T-cell (primary cell): ENCODE results near the gene MIR17HG. TPM values are rescaled to one million over a fixed set of nuclear protein-coding genes. Genes with fewer than 3 reads are reported as not detected.

Source experiments
- ATAC-seq, 4 experiments: fragments of 200-7000 bp in 3 of 4; fragments of 150-1000 bp in 1 of 4; cut with Tn5 transposase; replicated peaks in 1 of 4; 1 replicate in 3 of 4; 2 replicates in 1 of 4; pipeline ENCODE4 v1.10.0; 2021; ENCODE audit warnings: moderate library complexity in 3 of 4, mild to moderate bottlenecking in 2 of 4, moderate number of reproducible peaks in 1 of 4
- CTCF ChIA-PET, 2 donors: fragments of 300-600 bp; sonication (Branson Sonifier 250); formaldehyde crosslinking; loops; one replicate each; lab custom pipeline; 2022; ENCODE audit warnings: antibody characterized with exemption in 2 of 2; lab: Charles Lee
- POLR2A ChIA-PET, 2 donors: fragments of 300-600 bp; sonication (Branson Sonifier 250); formaldehyde crosslinking; loops; one replicate each; lab custom pipeline; 2022; ENCODE audit warnings: antibody characterized with exemption in 2 of 2; lab: Charles Lee
- DNase-seq, 35 experiments: peaks; one replicate each; pipeline versions ENCODE4 v3.0.0 to v3.0.0-alpha.2; 2013 to 2023
- H3K27ac ChIP-seq: one replicate; pipeline ENCODE4 v1.5.1; 2013; ENCODE audit warnings: low read length
- H3K27me3 ChIP-seq, 2 experiments: replicated peaks in 1 of 2; 1 replicate in 1 of 2; 2 replicates in 1 of 2; pipeline versions ENCODE4 v1.6.1 to v1.7.0; 2013; ENCODE audit warnings: low read length in 1 of 2, mixed read lengths in 1 of 2; ENCODE audit not compliant: control insufficient read depth in 2 of 2, insufficient read depth in 2 of 2; ENCODE audit errors: extremely low read depth in 1 of 2
- H3K36me3 ChIP-seq, 2 donors: 1 replicate in 1 of 2; 2 replicates in 1 of 2; pipeline versions ENCODE4 v1.6.1 to v1.7.0; 2013; ENCODE audit warnings: low read length in 1 of 2; ENCODE audit not compliant: control insufficient read depth in 2 of 2, insufficient read depth in 1 of 2; ENCODE audit errors: extremely low read depth in 1 of 2
- H3K4me1 ChIP-seq, 2 experiments: 1 replicate in 1 of 2; 2 replicates in 1 of 2; pipeline versions ENCODE4 v1.6.1 to v1.7.0; 2013; ENCODE audit warnings: low read length in 2 of 2, mixed read lengths in 1 of 2; ENCODE audit not compliant: insufficient read depth in 2 of 2, control insufficient read depth in 1 of 2; ENCODE audit errors: extremely low read depth in 1 of 2
- H3K4me3 ChIP-seq, 2 donors: 1 replicate in 1 of 2; 2 replicates in 1 of 2; pipeline versions ENCODE4 v1.5.1 to v1.7.0; 2013; ENCODE audit warnings: mild to moderate bottlenecking in 2 of 2, low read length in 1 of 2, moderate library complexity in 1 of 2; ENCODE audit not compliant: control insufficient read depth in 1 of 2; ENCODE audit errors: extremely low read depth in 1 of 2
- H3K9me3 ChIP-seq: 2 replicates; pipeline ENCODE4 v1.7.0; 2013
- H3K27ac Mint-ChIP-seq, 2 donors: one replicate each; pipeline ENCODE4 v1.8.0; 2020 to 2021; ENCODE audit warnings: mild to moderate bottlenecking in 2 of 2, mixed read lengths in 2 of 2
- H3K27me3 Mint-ChIP-seq, 2 donors: one replicate each; pipeline ENCODE4 v1.8.0; 2021 to 2022; ENCODE audit warnings: mixed read lengths in 2 of 2
- H3K36me3 Mint-ChIP-seq: one replicate; pipeline ENCODE4 v1.8.0; 2021; ENCODE audit warnings: mixed read lengths
- H3K4me1 Mint-ChIP-seq, 3 donors: one replicate each; pipeline ENCODE4 v1.8.0; 2020 to 2022; ENCODE audit warnings: mixed read lengths in 3 of 3, mild to moderate bottlenecking in 1 of 3
- H3K4me3 Mint-ChIP-seq, 3 donors: one replicate each; pipeline ENCODE4 v1.8.0; 2020 to 2022; ENCODE audit warnings: mild to moderate bottlenecking in 3 of 3, mixed read lengths in 3 of 3, moderate library complexity in 3 of 3
- H3K9me3 Mint-ChIP-seq, 3 donors: one replicate each; pipeline ENCODE4 v1.8.0; 2020 to 2022; ENCODE audit warnings: mixed read lengths in 3 of 3
- WGBS: methylation state at CpG from one replicate; pipeline ENCODE4 v1.1.5; 2013; ENCODE audit warnings: missing lambda C conversion rate; ENCODE audit not compliant: insufficient coverage; 5-methylcytosine and 5-hydroxymethylcytosine counted together
- total RNA-seq, 35 experiments: library from RNA in 6 of 35; stranded (reverse) in 6 of 35; fragments of 120-200 nt in 1 of 35; gene quantifications; one replicate each; pipeline versions ENCODE4 v1.2.1 to v1.2.4 and lab custom pipeline; 2013 to 2026

Gene MIR17HG
- total RNA-seq, 5 donors from 2014 or later (not counting 1 experiment from before 2014, with no cell fraction given): 9.4 to 15.1 (median 11.2) TPM

DNA sequence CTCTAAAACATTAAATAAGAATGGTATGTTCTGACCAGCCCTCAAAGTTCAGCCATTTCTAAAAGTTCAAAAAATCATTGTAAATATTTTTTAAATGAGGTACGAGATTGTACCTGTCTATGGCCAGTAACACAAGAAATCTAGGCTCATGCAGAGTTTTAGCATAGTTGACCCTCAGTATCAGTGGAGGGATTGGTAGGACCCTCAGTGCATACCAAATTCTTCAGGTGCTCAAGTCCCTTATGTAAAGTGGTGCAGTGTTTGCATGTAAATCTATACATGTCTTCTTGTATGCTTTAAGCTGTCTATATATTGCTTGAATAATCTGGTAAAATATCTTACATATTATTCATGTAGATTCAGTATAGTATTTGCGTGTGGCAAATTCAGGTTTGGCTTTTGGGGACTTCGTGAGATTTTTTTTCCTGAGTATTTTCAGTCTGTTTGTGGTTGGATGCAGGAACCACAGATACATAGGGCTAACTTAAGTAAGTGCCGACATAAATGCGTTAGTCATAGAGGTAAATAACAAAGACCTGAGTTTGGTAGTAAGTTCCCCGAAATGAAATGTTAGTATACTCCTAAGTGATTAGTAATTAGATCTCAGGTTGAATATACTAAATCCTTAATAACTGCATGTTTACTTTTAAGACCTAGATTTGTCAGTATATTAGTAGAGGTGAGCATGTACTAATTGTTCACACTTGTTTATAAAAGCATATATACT, 7.8 kb downstream of the MIR17HG start:
- H3K27me3 ChIP-seq: no peaks in the 10 kb centered on the region
- peaks cover 3 to 17% of the 10 kb centered on the region in 2 experiments for H3K4me1 ChIP-seq
- ChIA-PET POLR2A (no interaction called here), CTCF (no interaction called here)
- ATAC-seq (no peak), DNase-seq (no peak)
- Mint-ChIP-seq H3K27me3 (no peaks in the 10 kb centered on the region), H3K36me3 (peaks cover 45% of the 10 kb centered on the region), H3K27ac (no peak overlapping the region), H3K4me3 (no peak overlapping the region), H3K4me1 (peaks cover 28 to 44% (median 36%) of the 10 kb centered on the region in 3 donors), H3K9me3 (no peaks in the 10 kb centered on the region)
- no peak overlapping the region for H3K27ac ChIP-seq
- WGBS: 92% methylated on average over 2 of the region's 6 CpGs
- H3K9me3 ChIP-seq: no peaks in the 10 kb centered on the region
- no peak overlapping the region for H3K4me3 ChIP-seq
- peaks cover 0 to 36% of the 10 kb centered on the region in 2 donors for H3K36me3 ChIP-seq

- peaks cover 0 to 30% of the 10 kb centered on the region in 2 donors for H3K36me3 ChIP-seq
- H3K4me1 ChIP-seq: peaks cover 0 to 9% of the 10 kb centered on the region in 2 experiments
- H3K9me3 ChIP-seq: no peaks in the 10 kb centered on the region
- POLR2A ChIA-PET: no interaction called here
- no peaks in the 10 kb centered on the region for H3K9me3 Mint-ChIP-seq
- CTCF ChIA-PET: no interaction called here
- 100% methylated on average over 1 of the region's 6 CpGs for WGBS
- no peaks in the 10 kb centered on the region for H3K27me3 ChIP-seq
- DNase-seq (no peak), ATAC-seq (no peak)
- H3K4me1 Mint-ChIP-seq: peaks cover 24 to 42% (median 28%) of the 10 kb centered on the region in 3 donors
- no peak overlapping the region for H3K4me3 Mint-ChIP-seq
- no peak overlapping the region for H3K4me3 ChIP-seq
- peaks cover 38% of the 10 kb centered on the region for H3K36me3 Mint-ChIP-seq
- H3K27ac Mint-ChIP-seq: no peak overlapping the region
- no peak overlapping the region for H3K27ac ChIP-seq
- no peaks in the 10 kb centered on the region for H3K27me3 Mint-ChIP-seq
Measured at GRCh38 chr13:91355826-91356710, 8.6 kb downstream of the MIR17HG start.

DNA sequence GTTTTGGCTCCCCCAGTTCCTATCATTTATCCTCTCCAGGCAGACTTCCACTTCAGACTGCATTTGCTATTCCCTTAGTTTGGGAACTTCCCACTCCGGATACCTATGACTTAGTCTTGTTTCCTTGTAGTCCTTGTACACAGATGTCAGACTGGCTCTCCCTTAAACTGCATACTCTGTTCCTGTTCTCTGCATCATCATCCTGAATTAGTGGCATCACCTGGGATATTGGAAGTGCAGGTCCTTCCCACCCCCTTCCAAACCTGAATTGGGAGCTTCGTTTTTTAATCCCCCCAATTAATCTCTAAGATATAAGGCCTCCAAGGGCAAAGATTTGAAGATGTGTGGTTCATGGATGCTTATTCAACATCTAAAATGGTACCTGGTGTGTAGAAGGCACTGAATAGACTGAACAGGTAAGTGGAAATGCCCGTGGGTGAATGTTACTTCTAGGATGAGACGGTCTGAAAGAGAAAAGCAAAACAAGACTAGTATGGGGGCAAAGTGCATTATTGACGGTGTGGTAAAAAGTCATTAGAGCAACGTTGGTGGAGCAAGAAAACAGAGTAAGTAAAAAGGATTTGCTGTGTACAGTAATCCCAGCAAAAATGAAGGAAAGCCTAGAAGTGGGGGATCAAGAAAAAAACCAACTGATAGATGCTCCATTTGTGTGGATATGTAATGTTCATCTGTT, 9.6 kb downstream of the MIR17HG start:
- Histone ChIP-seq H3K27me3 (no peaks in the 10 kb centered on the region), H3K27ac (no peak overlapping the region), H3K4me1 (peaks cover 0 to 3% of the 10 kb centered on the region in 2 experiments), H3K36me3 (peaks cover 0 to 29% of the 10 kb centered on the region in 2 donors), H3K4me3 (no peak overlapping the region), H3K9me3 (no peaks in the 10 kb centered on the region)
- Mint-ChIP-seq H3K9me3 (no peaks in the 10 kb centered on the region), H3K27ac (peak overlapping the region in 1 of 2 donors; percentile 11), H3K4me3 (no peak overlapping the region), H3K27me3 (no peaks in the 10 kb centered on the region), H3K36me3 (peaks cover 29% of the 10 kb centered on the region), H3K4me1 (peaks cover 16 to 33% (median 19%) of the 10 kb centered on the region in 3 donors)
- 84% methylated on average over 5 of the region's 6 CpGs for WGBS
- POLR2A ChIA-PET: no interaction called here
- DNase-seq: no peak
- CTCF ChIA-PET: interaction anchor here in 1 of 2 donors (0.6 kb wide), 1 partner anchor 47 kb away, joined by 3 read pairs; no protein-coding TSS in a partner anchor
- no peak for ATAC-seq

GRCh38 chr13:91357613-91358386, 10.3 kb downstream of the MIR17HG start:
- DNase-seq (no peak), ATAC-seq (no peak)
- CTCF ChIA-PET: interaction anchor here (0.6 to 0.7 kb wide), 3 partner anchors 8 to 48 kb away, joined by 3 read pairs; no protein-coding TSS in a partner anchor
- no peaks in the 10 kb centered on the region for H3K9me3 Mint-ChIP-seq
- H3K4me1 Mint-ChIP-seq: peaks cover 14 to 32% (median 17%) of the 10 kb centered on the region in 3 donors
- peaks cover 0 to 3% of the 10 kb centered on the region in 2 experiments for H3K4me1 ChIP-seq
- no peaks in the 10 kb centered on the region for H3K27me3 Mint-ChIP-seq
- POLR2A ChIA-PET: interaction anchor here in 1 of 2 donors (1.2 kb wide), 1 partner anchor 11 kb away, joined by 4 read pairs; no protein-coding TSS in a partner anchor
- H3K27me3 ChIP-seq: no peaks in the 10 kb centered on the region
- H3K4me3 Mint-ChIP-seq: no peak overlapping the region
- WGBS: 80% methylated on average over 1 of the region's 7 CpGs
- H3K9me3 ChIP-seq: no peaks in the 10 kb centered on the region
- peaks cover 0 to 29% of the 10 kb centered on the region in 2 donors for H3K36me3 ChIP-seq
- peak overlapping the region in 1 of 2 donors; percentile 46 for H3K27ac Mint-ChIP-seq
- H3K4me3 ChIP-seq: no peak overlapping the region
- H3K27ac ChIP-seq: no peak overlapping the region
- peaks cover 27% of the 10 kb centered on the region for H3K36me3 Mint-ChIP-seq

DNA sequence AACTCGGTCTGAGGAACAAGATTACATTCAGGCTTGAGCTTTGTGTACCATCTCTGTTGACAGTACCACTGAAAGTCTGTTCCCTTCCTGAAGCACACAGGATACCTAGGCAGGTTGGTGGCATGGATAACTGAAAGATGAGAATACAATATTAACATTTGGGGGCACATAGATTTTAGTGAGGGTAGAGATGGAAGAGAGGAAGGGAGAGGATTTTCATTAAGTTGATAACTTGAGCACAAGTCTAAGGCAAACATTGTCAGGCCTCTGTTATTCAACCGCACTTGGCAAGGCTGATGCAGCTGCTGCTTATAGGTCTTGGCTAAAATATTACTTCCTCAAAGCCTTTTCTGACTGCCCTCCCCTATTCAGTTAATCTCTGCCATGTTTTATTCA, 10.9 kb downstream of the MIR17HG start:
- H3K36me3 ChIP-seq: peaks cover 0 to 25% of the 10 kb centered on the region in 2 donors
- WGBS: 67% methylated on average over 1 of the region's 2 CpGs
- H3K9me3 ChIP-seq: no peaks in the 10 kb centered on the region
- POLR2A ChIA-PET: interaction anchor here in 1 of 2 donors (1.2 kb wide), 1 partner anchor 11 kb away, joined by 4 read pairs; no protein-coding TSS in a partner anchor
- DNase-seq: no peak
- peak overlapping the region; percentile 33 to 46 for H3K27ac Mint-ChIP-seq
- H3K27me3 Mint-ChIP-seq: no peaks in the 10 kb centered on the region
- peaks cover 13 to 32% (median 14%) of the 10 kb centered on the region in 3 donors for H3K4me1 Mint-ChIP-seq
- no peak for ATAC-seq
- CTCF ChIA-PET: interaction anchor here (0.7 kb wide), 2 partner anchors 9 to 10 kb away, joined by 3 read pairs; no protein-coding TSS in a partner anchor
- H3K4me3 Mint-ChIP-seq: no peak overlapping the region
- H3K27me3 ChIP-seq: no peaks in the 10 kb centered on the region
- H3K27ac ChIP-seq: no peak overlapping the region
- no peak overlapping the region for H3K4me3 ChIP-seq
- H3K36me3 Mint-ChIP-seq: peaks cover 23% of the 10 kb centered on the region
- peaks cover 0 to 3% of the 10 kb centered on the region in 2 experiments for H3K4me1 ChIP-seq
- no peaks in the 10 kb centered on the region for H3K9me3 Mint-ChIP-seq
